H1 (cell line): Measurements from ENCODE around the gene LAMA3. TPM values are rescaled to one million over a fixed set of nuclear protein-coding genes. Genes with fewer than 3 reads are reported as not detected.

Experiments used
- CTCF ChIA-PET: fragments of 300-600 bp; sonication (Branson Sonifier 250); formaldehyde crosslinking; loops from one replicate; lab custom pipeline; 2021; ENCODE audit not compliant: partially characterized antibody; lab: Charles Lee
- POLR2A ChIA-PET: fragments of 300-600 bp; sonication (Branson Sonifier 250); formaldehyde crosslinking; loops from one replicate; lab custom pipeline; 2021; ENCODE audit warnings: inconsistent platforms; ENCODE audit not compliant: partially characterized antibody; lab: Charles Lee
- DNase-seq, 2 experiments: peaks; one replicate each; pipeline versions ENCODE4 v3.0.0 to v3.0.0-alpha.2; 2010 to 2022; ENCODE audit warnings: low spot score in 2 of 2, low read depth in 1 of 2, mixed read lengths in 1 of 2
- FAIRE-seq: peaks from 2 replicates; lab custom pipeline; 2011; peaks lifted over from hg19 to GRCh38; lab: Jason Lieb, UNC
- H2AFZ ChIP-seq: 2 replicates; pipeline ENCODE4 v1.8.1; 2012; ENCODE audit warnings: low read length, inconsistent platforms
- H2AK5ac ChIP-seq: 2 replicates; pipeline ENCODE4 v1.6.1; 2013; ENCODE audit warnings: low read depth, low read length
- H2BK120ac ChIP-seq: replicated peaks from 2 replicates; pipeline ENCODE3; 2013; ENCODE audit warnings: low read depth, low read length, inconsistent platforms
- H2BK12ac ChIP-seq: 2 replicates; pipeline ENCODE4 v1.6.1; 2013; ENCODE audit warnings: low read depth, low read length
- H2BK15ac ChIP-seq: 2 replicates; pipeline ENCODE4 v1.6.1; 2013; ENCODE audit warnings: low read length
- H2BK20ac ChIP-seq: 2 replicates; pipeline ENCODE4 v1.6.1; 2013; ENCODE audit warnings: low read length
- H2BK5ac ChIP-seq: 2 replicates; pipeline ENCODE4 v1.6.1; 2013; ENCODE audit warnings: low read depth, low read length
- H3K14ac ChIP-seq: 2 replicates; pipeline ENCODE4 v1.6.1; 2013; ENCODE audit warnings: inconsistent platforms; ENCODE audit not compliant: insufficient read length
- H3K18ac ChIP-seq: 2 replicates; pipeline ENCODE4 v1.6.1; 2013; ENCODE audit warnings: low read length; ENCODE audit errors: extremely low read depth
- H3K23ac ChIP-seq: 2 replicates; pipeline ENCODE4 v1.6.1; 2013; ENCODE audit warnings: inconsistent platforms; ENCODE audit not compliant: insufficient read length
- H3K23me2 ChIP-seq: 2 replicates; pipeline ENCODE4 v1.6.1; 2013; ENCODE audit warnings: low read depth, low read length
- H3K27ac ChIP-seq: 2 replicates; pipeline ENCODE4 v1.6.1; 2011; ENCODE audit warnings: low read depth, low read length, inconsistent platforms
- H3K27me3 ChIP-seq, 4 experiments: replicated peaks in 1 of 4; 1 replicate in 1 of 4; 2 replicates in 3 of 4; pipeline versions ENCODE4 v1.6.1 to v1.8.1; 2011 to 2013; ENCODE audit warnings: low read length in 3 of 4, mild to moderate bottlenecking in 3 of 4, inconsistent platforms in 2 of 4, mixed read lengths in 2 of 4, moderate library complexity in 1 of 4; ENCODE audit not compliant: control insufficient read depth in 3 of 4, insufficient read depth in 3 of 4; ENCODE audit errors: extremely low read depth in 1 of 4
- H3K36me3 ChIP-seq, 4 experiments: 2 replicates each; pipeline versions ENCODE4 v1.6.1 to v1.8.1; 2011 to 2013; ENCODE audit warnings: mild to moderate bottlenecking in 4 of 4, low read length in 3 of 4, moderate library complexity in 2 of 4, control low read depth in 1 of 4, inconsistent platforms in 1 of 4; ENCODE audit not compliant: insufficient read depth in 4 of 4, control insufficient read depth in 2 of 4
- H3K4ac ChIP-seq: replicated peaks from 2 replicates; pipeline ENCODE3; 2013; ENCODE audit warnings: low read length, low read depth, mixed read lengths, inconsistent platforms; ENCODE audit not compliant: insufficient read length
- H3K4me1 ChIP-seq, 4 experiments: replicated peaks in 1 of 4; 1 replicate in 1 of 4; 2 replicates in 3 of 4; pipeline versions ENCODE4 v1.6.1 to v1.8.1; 2011 to 2013; ENCODE audit warnings: low read length in 3 of 4, inconsistent platforms in 2 of 4, mixed read lengths in 1 of 4; ENCODE audit not compliant: insufficient read depth in 4 of 4, control insufficient read depth in 3 of 4
- H3K4me2 ChIP-seq, 2 experiments: 2 replicates each; pipeline versions ENCODE4 v1.6.1 to v1.8.1; 2011 to 2013; ENCODE audit warnings: low read depth in 2 of 2, low read length in 2 of 2, control low read depth in 1 of 2, inconsistent platforms in 1 of 2, mild to moderate bottlenecking in 1 of 2; ENCODE audit not compliant: insufficient read depth in 1 of 2
- H3K4me3 ChIP-seq, 4 experiments: fragments of 200-600, 300-600 bp in 1 of 4; sonication (generic), shearing (Covaris generic), sonication (Bioruptor Twin) in 1 of 4; 2 replicates each; pipeline versions ENCODE4 v1.5.1 to v1.8.1; 2011 to 2016; ENCODE audit warnings: low read length in 4 of 4, low read depth in 3 of 4, control low read depth in 2 of 4, inconsistent platforms in 2 of 4, mild to moderate bottlenecking in 2 of 4, mixed read lengths in 1 of 4, moderate library complexity in 1 of 4; ENCODE audit not compliant: insufficient read depth in 2 of 4; ENCODE audit errors: extremely low read depth in 1 of 4
- H3K56ac ChIP-seq: replicated peaks from 2 replicates; pipeline ENCODE3; 2013; ENCODE audit warnings: low read depth, mild to moderate bottlenecking, mixed read lengths, low read length, inconsistent platforms; ENCODE audit not compliant: insufficient read length
- H3K79me1 ChIP-seq: 2 replicates; pipeline ENCODE4 v1.6.1; 2013; ENCODE audit warnings: low read depth, low read length, control low read depth
- H3K79me2 ChIP-seq, 2 experiments: 2 replicates each; pipeline versions ENCODE4 v1.6.1 to v1.8.1; 2012 to 2013; ENCODE audit warnings: low read length in 2 of 2, mild to moderate bottlenecking in 2 of 2, inconsistent platforms in 1 of 2; ENCODE audit not compliant: insufficient read depth in 2 of 2, control insufficient read depth in 1 of 2
- H3K9ac ChIP-seq, 4 experiments: replicated peaks in 1 of 4; 1 replicate in 1 of 4; 2 replicates in 3 of 4; pipeline versions ENCODE4 v1.6.1 to v1.8.1; 2011 to 2013; ENCODE audit warnings: low read depth in 3 of 4, low read length in 3 of 4, control low read depth in 2 of 4, mild to moderate bottlenecking in 2 of 4, moderate library complexity in 2 of 4, inconsistent platforms in 1 of 4; ENCODE audit errors: extremely low read depth in 1 of 4
- H3K9me3 ChIP-seq, 2 experiments: 2 replicates each; pipeline versions ENCODE4 v1.6.1 to v1.8.1; 2012 to 2013; ENCODE audit warnings: mild to moderate bottlenecking in 2 of 2, moderate library complexity in 2 of 2, control low read depth in 1 of 2, inconsistent platforms in 1 of 2, low read depth in 1 of 2, low read length in 1 of 2, mixed read lengths in 1 of 2; ENCODE audit not compliant: insufficient read depth in 2 of 2
- H4K20me1 ChIP-seq, 2 experiments: replicated peaks in 1 of 2; 2 replicates each; pipeline versions ENCODE3 to v1.8.1; 2011 to 2013; ENCODE audit warnings: inconsistent platforms in 2 of 2, low read length in 2 of 2, mild to moderate bottlenecking in 1 of 2; ENCODE audit not compliant: insufficient read depth in 2 of 2, control insufficient read depth in 1 of 2
- H4K5ac ChIP-seq: 2 replicates; pipeline ENCODE4 v1.6.1; 2013; ENCODE audit warnings: low read length, low read depth, mixed read lengths, inconsistent platforms; ENCODE audit not compliant: insufficient read length
- H4K8ac ChIP-seq: 2 replicates; pipeline ENCODE4 v1.8.0; 2013; ENCODE audit warnings: mild to moderate bottlenecking, moderate library complexity, low read length, inconsistent platforms; ENCODE audit not compliant: insufficient read depth; ENCODE audit errors: extremely low read depth
- H4K91ac ChIP-seq: replicated peaks from 2 replicates; pipeline ENCODE3; 2013; ENCODE audit warnings: low read length, mixed read lengths, inconsistent platforms; ENCODE audit not compliant: insufficient read length
- CBX8 ChIP-seq: fragments of 300-800, 300-1000 bp; sonication (generic); IDR thresholded peaks from 2 replicates; pipeline ENCODE4 v1.7.1; 2016; ENCODE audit warnings: low read depth, low read length, borderline replicate concordance
- EGR1 ChIP-seq: IDR thresholded peaks from 2 replicates; pipeline ENCODE4 v1.6.1; 2011; ENCODE audit warnings: low read depth, low read length, borderline replicate concordance
- GABPA ChIP-seq: IDR thresholded peaks from 2 replicates; pipeline ENCODE4 v1.6.1; 2011; ENCODE audit warnings: mild to moderate bottlenecking, low read length, moderate library complexity, borderline replicate concordance; ENCODE audit not compliant: insufficient read depth
- GTF2F1 ChIP-seq: IDR thresholded peaks from 2 replicates; pipeline ENCODE4 v1.6.1; 2012; ENCODE audit warnings: low read depth, low read length, improper control_type of control experiment, borderline replicate concordance
- HDAC6 ChIP-seq: IDR thresholded peaks from one replicate; pipeline ENCODE4 v1.7.1; 2012; ENCODE audit warnings: low read depth, mild to moderate bottlenecking, inconsistent platforms, low read length, moderate library complexity
- JUN ChIP-seq: IDR thresholded peaks from 2 replicates; pipeline ENCODE4 v1.6.1; 2011; ENCODE audit warnings: low read depth, mild to moderate bottlenecking, improper control_type of control experiment, low read length
- KDM4A ChIP-seq: IDR thresholded peaks from one replicate; pipeline ENCODE4 v1.7.1; 2012; ENCODE audit warnings: low read depth, mild to moderate bottlenecking, moderate library complexity, low read length, inconsistent platforms; ENCODE audit not compliant: severe bottlenecking
- MAFK ChIP-seq: IDR thresholded peaks from 2 replicates; pipeline ENCODE4 v1.6.1; 2012; ENCODE audit warnings: low read depth, mild to moderate bottlenecking, improper control_type of control experiment, low read length
- NANOG ChIP-seq: IDR thresholded peaks from 2 replicates; pipeline ENCODE4 v1.6.1; 2011; ENCODE audit warnings: low read length, low read depth, mild to moderate bottlenecking, inconsistent platforms; ENCODE audit not compliant: insufficient read depth, poor library complexity, severe bottlenecking
- POLR2AphosphoS5 ChIP-seq: IDR thresholded peaks from 2 replicates; pipeline ENCODE4 v1.6.1; 2011; ENCODE audit warnings: low read depth, low read length
- SIN3A ChIP-seq, 2 experiments: IDR thresholded peaks in 1 of 2; conservative IDR thresholded peaks in 1 of 2; 2 replicates each; pipeline ENCODE4 v1.6.1; 2011 to 2012; ENCODE audit warnings: low read length in 2 of 2, improper control_type of control experiment in 1 of 2, low read depth in 1 of 2, mild to moderate bottlenecking in 1 of 2
- SIX5 ChIP-seq: IDR thresholded peaks from 2 replicates; pipeline ENCODE4 v1.6.1; 2011; ENCODE audit warnings: mild to moderate bottlenecking, low read depth, low read length
- SP1 ChIP-seq: IDR thresholded peaks from 2 replicates; pipeline ENCODE4 v1.6.1; 2011; ENCODE audit warnings: low read depth, low read length
- SRF ChIP-seq: IDR thresholded peaks from 2 replicates; pipeline ENCODE4 v1.6.1; 2011; ENCODE audit warnings: mild to moderate bottlenecking, low read depth, low read length, moderate library complexity
- TBP ChIP-seq: IDR thresholded peaks from 2 replicates; pipeline ENCODE4 v1.6.1; 2011; ENCODE audit warnings: low read depth, low read length, improper control_type of control experiment
- TEAD4 ChIP-seq: IDR thresholded peaks from 2 replicates; pipeline ENCODE4 v1.6.1; 2012; ENCODE audit warnings: low read depth, low read length, inconsistent platforms, mixed read lengths
- WGBS, 2 experiments: shearing (Covaris generic) in 1 of 2; methylation state at CpG; one replicate each; pipeline versions ENCODE4 v1.1.6 to v1.1.7; 2013 to 2015; ENCODE audit warnings: low lambda C conversion rate in 2 of 2, mixed read lengths in 2 of 2, inconsistent platforms in 1 of 2, low coverage in 1 of 2, missing lambda C conversion rate in 1 of 2; ENCODE audit not compliant: insufficient replicate concordance in 2 of 2, insufficient coverage in 1 of 2, insufficient read length in 1 of 2; ENCODE audit errors: extremely low coverage in 1 of 2, missing lambda C conversion rate in 1 of 2; 5-methylcytosine and 5-hydroxymethylcytosine counted together
- polyA plus RNA-seq, 7 experiments: library from polyadenylated mRNA; depleted of rRNA in 3 of 7; stranded (reverse) in 5 of 7; unstranded in 2 of 7; fragments of >200 nt in 5 of 7; fragments of 200-250 nt in 2 of 7; gene quantifications; 1 replicate in 5 of 7; 2 replicates in 1 of 7; 4 replicates in 1 of 7; pipeline versions ENCODE4 v1.2.1 to v1.2.3, GENCODE V29; 2011 to 2013; ENCODE audit warnings: missing spikeins in 2 of 7, mixed read lengths in 2 of 7
- total RNA-seq: library from RNA; stranded (reverse); fragmentation: NEBNext Ultra II Directional; extraction: Animal tissue kit (Norgen Biotek cat#: 25700); gene quantifications from 2 replicates; pipeline ENCODE4 v1.2.1, GENCODE V29; 2021

Gene LAMA3
- total and polyA plus RNA-seq, 2 of the 8 experiments (the other 6 are each of a cell fraction or from before 2014, with no cell fraction given), result 0.76 to 5.0 TPM

DNA sequence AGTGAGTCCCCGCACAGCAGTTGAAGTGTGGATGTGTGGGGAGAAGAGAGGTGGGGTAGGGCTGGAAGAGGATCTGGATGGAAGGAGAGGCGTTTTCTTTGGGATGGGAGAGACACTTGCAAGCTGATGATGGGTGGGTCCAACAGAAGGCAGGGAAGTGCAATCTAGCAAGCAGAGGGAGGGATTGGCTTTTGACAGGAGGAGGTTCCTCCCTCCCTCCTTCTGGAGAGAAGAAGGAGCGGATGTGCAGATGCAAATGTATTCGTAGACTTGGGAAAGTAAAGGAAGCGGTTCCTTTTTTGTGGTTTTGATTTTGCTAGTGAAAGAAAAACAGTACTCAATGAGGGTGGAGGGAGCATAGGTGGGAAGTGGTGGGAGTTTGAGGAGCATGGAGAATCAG lies 48.9 kb downstream of the LAMA3 start:
- Histone ChIP-seq H3K27ac (no peak overlapping the region), H4K8ac (no peak overlapping the region), H3K79me2 (no peaks in the 10 kb centered on the region), H3K79me1 (no peaks in the 10 kb centered on the region), H3K27me3 (no peaks in the 10 kb centered on the region), H4K20me1 (no peaks in the 10 kb centered on the region), H3K4me2 (no peak overlapping the region), H3K23me2 (no peaks in the 10 kb centered on the region), H3K4me3 (no peak overlapping the region), H2BK5ac (no peak overlapping the region), H2BK120ac (no peak overlapping the region), H4K91ac (no peak overlapping the region), H3K9ac (no peak overlapping the region), H3K56ac (no peak overlapping the region), H2AFZ (no peak overlapping the region), H3K36me3 (no peaks in the 10 kb centered on the region), H3K14ac (no peak overlapping the region), H2BK15ac (no peak overlapping the region), H4K5ac (no peak overlapping the region), H3K9me3 (no peaks in the 10 kb centered on the region), H2BK20ac (no peak overlapping the region), H3K23ac (no peak overlapping the region), H2AK5ac (no peak overlapping the region), H3K18ac (no peak overlapping the region), H3K4ac (no peak overlapping the region), H3K4me1 (peaks cover 0 to 7% (median 0%) of the 10 kb centered on the region in 4 experiments; a peak in 2 of 7 replicates), H2BK12ac (no peak overlapping the region)
- FAIRE-seq (no peak), DNase-seq (no peak)
- POLR2A ChIA-PET, result no interaction called here
- CTCF ChIA-PET, result interaction anchor here (0.6 kb wide), 1 partner anchor 119 kb away, joined by 3 read pairs; no protein-coding TSS in a partner anchor
- 84% methylated on average over 4 of the region's 5 CpGs; no CpG with 5 or more reads in 1 of the 2 experiments for WGBS, 2 experiments
- no peak for TF ChIP-seq KDM4A
- no peak for TF ChIP-seq JUN
- no peak for TF ChIP-seq HDAC6
- no peak for TF ChIP-seq NANOG
- no peak for TF ChIP-seq TBP
- no peak for TF ChIP-seq MAFK
- no peak for TF ChIP-seq CBX8
- no peak for TF ChIP-seq SIX5
- no peak for TF ChIP-seq POLR2AphosphoS5
- no peak for TF ChIP-seq SRF
- TF ChIP-seq EGR1, result no peak
- TF ChIP-seq GTF2F1, result no peak
- no peak for TF ChIP-seq SP1
- no peak for TF ChIP-seq SIN3A (conservative IDR thresholded peaks at IDR 0.05 in 1 of 2, IDR thresholded peaks at IDR 0.05 in 1 of 2; ENCODE audit: low read depth in 1 of 2, low read length in 2 of 2)
- no peak for TF ChIP-seq TEAD4
- no peak for TF ChIP-seq GABPA
